ENCODE results near the gene SELENOO. TPM values are rescaled to one million over a fixed set of nuclear protein-coding genes. Genes with fewer than 3 reads are reported as not detected.
"Not testable (repeated sequence)": the region's sequence is repeated elsewhere in the genome, so short reads cannot be mapped to it uniquely, and the experiment has no call there.

The SELENOO gene
- total RNA-seq, 3 donors from 2014 or later = 21.5 to 23.8 (median 23.1) TPM

DNA sequence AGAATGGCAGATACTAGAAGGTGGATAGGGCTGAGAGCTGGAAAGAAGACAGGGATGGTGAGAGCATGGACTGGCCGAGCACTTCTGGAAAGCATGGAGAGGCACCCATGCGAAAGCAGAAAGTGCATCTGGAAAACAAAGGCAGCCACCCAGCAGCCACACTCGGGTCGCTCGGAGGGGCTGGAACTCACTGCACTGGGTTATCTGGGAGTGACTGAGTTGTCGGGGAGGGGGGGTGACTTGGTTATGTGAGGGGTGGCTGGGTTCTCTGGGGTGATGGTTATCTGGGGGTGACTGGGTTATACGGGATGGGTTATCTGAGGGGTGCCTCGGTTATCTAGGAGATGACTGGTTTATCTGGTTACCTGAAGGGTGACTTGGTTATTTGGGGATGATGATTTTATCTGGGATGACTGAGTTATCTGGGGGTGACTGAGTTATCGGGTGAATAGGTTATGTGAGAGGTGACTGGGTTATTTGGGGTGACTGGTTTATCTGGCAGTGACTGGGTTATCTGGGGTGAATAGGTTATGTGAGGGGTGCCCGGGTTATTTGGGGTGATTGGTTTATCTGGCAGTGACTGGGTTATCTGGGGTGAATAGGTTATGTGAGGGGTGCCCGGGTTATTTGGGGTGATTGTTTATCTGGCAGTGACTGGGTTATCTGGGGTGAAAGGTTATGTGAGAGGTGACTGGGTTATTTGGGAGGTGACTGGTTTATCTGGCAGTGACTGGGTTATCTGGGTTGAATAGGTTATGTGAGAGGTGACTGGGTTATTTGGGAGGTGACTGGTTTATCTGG is 32.9 kb upstream of the SELENOO start:
- DNase-seq (no peak), ATAC-seq (no peak)
- peaks cover 2% of the 10 kb centered on the region for H3K4me1 ChIP-seq (ENCODE audit: low read depth)
- no peaks in the 10 kb centered on the region for H3K9me3 ChIP-seq
- H3K4me3 ChIP-seq = no peak overlapping the region
- intact Hi-C loops (cut with DNase I, micrococcal nuclease) = no loop called here
- TF ChIP-seq, protein P1, sequence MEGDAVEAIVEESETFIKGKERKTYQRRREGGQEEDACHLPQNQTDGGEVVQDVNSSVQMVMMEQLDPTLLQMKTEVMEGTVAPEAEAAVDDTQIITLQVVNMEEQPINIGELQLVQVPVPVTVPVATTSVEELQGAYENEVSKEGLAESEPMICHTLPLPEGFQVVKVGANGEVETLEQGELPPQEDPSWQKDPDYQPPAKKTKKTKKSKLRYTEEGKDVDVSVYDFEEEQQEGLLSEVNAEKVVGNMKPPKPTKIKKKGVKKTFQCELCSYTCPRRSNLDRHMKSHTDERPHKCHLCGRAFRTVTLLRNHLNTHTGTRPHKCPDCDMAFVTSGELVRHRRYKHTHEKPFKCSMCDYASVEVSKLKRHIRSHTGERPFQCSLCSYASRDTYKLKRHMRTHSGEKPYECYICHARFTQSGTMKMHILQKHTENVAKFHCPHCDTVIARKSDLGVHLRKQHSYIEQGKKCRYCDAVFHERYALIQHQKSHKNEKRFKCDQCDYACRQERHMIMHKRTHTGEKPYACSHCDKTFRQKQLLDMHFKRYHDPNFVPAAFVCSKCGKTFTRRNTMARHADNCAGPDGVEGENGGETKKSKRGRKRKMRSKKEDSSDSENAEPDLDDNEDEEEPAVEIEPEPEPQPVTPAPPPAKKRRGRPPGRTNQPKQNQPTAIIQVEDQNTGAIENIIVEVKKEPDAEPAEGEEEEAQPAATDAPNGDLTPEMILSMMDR (IDR thresholded peaks at IDR 0.05) = no peak
- no peaks in the 10 kb centered on the region for H3K36me3 ChIP-seq (ENCODE audit: low read depth)

DNA sequence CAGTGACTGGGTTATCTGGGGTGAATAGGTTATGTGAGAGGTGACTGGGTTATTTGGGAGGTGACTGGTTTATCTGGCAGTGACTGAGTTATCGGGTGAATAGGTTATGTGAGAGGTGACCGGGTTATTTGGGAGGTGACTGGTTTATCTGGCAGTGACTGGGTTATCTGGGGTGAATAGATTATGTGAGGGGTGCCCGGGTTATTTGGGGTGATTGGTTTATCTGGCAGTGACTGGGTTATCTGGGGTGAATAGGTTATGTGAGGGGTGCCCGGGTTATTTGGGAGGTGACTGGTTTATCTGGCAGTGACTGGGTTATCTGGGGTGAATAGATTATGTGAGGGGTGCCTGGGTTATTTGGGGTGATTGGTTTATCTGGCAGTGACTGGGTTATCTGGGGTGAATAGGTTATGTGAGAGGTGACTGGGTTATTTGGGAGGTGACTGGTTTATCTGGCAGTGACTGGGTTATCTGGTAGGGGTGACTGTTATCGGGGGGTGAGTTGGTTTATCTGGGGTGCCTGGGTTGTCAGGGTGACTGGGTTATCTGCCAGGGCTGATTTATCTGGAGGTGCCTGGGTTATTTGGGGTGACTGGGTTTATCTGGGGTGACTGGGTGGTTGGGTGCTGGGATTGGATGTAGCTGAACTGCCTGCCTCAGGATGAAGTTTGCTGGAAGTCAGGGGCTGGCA is 32.2 kb upstream of the SELENOO start:
- ATAC-seq; H3K36me3 ChIP-seq (ENCODE audit: low read depth); H3K4me3 ChIP-seq; H3K9me3 ChIP-seq; H3K4me1 ChIP-seq (ENCODE audit: low read depth); DNase-seq; intact Hi-C loops (cut with DNase I, micrococcal nuclease): not testable (repeated sequence)

DNA sequence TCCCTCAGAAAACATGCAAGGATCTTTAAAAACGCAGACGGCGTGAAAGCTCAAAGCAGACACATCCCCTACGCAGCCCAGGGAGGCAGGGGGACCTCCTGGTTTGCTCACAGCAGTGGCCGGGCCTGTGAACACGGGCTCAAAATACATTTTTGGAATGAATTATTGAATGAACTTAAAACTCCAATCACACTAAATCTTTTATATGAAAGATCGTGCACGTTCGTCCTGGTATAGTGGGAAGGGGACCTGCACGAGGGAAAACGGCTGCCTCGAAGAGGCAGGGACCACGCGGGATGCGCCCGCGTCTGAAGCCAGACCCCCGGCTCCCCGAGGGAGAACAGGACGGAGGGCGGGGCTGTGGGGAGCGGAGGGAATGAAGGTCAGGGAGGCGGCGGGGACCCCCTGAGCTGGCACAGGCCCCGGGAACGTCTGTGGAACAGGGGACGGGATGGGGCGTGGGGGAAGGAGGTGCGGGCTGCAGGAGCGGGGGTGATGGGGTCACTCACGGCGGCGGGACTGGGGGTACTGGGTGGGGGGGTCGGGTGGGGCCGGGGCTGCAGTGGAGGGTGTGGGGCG is 31.5 kb upstream of the SELENOO start:
- TF ChIP-seq, protein P1 (IDR thresholded peaks at IDR 0.05) = no peak
- H3K4me3 ChIP-seq = no peak overlapping the region
- H3K36me3 ChIP-seq (ENCODE audit: low read depth) = no peaks in the 10 kb centered on the region
- H3K4me1 ChIP-seq (ENCODE audit: low read depth) = peaks cover 2% of the 10 kb centered on the region
- no peak for ATAC-seq
- peak in 1 of 3 donors; percentile 43 for DNase-seq
- H3K9me3 ChIP-seq = no peaks in the 10 kb centered on the region
- intact Hi-C loops (cut with DNase I, micrococcal nuclease) = no loop called here

- peak in 1 of 3 donors; percentile 43 for DNase-seq
- TF ChIP-seq, protein P1 (IDR thresholded peaks at IDR 0.05) = no peak
- intact Hi-C loops (cut with DNase I, micrococcal nuclease) = no loop called here
- ATAC-seq = peak; percentile 26
- Histone ChIP-seq H3K4me3 (no peak overlapping the region), H3K36me3 (ENCODE audit: low read depth) (no peaks in the 10 kb centered on the region), H3K4me1 (ENCODE audit: low read depth) (peaks cover 2% of the 10 kb centered on the region), H3K9me3 (no peaks in the 10 kb centered on the region)
Measured at GRCh38 chr22:50169774-50170341, 31.0 kb upstream of the SELENOO start.

DNA sequence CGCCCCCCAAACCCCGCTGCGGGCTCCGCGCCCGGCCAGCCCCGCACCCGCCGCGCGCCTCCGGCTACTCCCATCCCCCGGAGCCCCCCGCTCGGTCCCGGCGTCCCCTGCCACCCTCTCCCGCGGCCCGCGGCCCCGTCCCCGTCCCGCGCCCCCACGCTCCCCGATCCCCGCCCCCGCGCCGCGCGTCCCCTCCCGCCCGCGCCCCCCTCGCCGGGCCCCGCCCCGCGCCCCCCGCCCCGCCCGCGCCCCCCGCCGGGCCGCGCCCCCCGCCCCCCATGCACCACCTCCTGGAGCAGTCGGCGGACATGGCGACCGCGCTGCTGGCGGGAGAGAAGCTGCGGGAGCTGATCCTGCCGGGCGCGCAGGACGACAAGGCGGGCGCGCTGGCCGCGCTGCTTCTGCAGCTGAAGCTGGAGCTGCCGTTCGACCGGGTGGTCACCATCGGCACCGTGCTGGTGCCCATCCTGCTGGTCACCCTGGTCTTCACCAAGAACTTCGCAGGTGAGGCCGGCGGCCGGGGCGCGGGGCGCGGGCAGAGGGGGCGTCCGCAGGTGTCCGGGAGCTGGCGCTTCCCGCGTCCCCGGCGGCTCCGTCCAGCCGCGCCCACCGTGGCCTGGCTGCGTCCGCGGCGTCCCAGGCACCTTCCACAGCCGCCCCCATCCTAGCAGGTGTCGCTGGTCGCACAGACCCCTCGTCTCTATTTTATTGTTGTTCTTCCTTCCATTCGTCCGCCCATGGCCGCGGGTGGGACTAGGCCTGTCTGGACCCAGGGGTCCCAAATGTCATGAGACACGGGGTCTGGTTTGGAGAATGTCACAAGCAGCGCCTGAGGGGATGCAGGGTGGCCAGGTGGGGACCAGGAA is 30.1 kb upstream of the SELENOO start, which contains the start of gene PANX2:
PANX2 (plus strand) TSS at position 279 of the 866 bp plus-strand sequence; CDS start at position 279, 0 bp downstream.
- Histone ChIP-seq H3K9me3 (no peaks in the 10 kb centered on the region), H3K4me1 (ENCODE audit: low read depth) (peaks cover 2% of the 10 kb centered on the region), H3K4me3 (no peak within 1 kb of the TSS), H3K36me3 (ENCODE audit: low read depth) (no peaks in the 10 kb centered on the region)
- TF ChIP-seq, protein P1 (IDR thresholded peaks at IDR 0.05) = no peak
- intact Hi-C loops (cut with DNase I, micrococcal nuclease) = no loop called here
- ATAC-seq = no peak
- DNase-seq = peak in 1 of 3 donors; percentile 38

All from mucosa of descending colon (tissue), 3 donors.